Glomerular visceral epithelial cell (primary cell): ENCODE results near the gene NFKB1.

Source experiments
- DNase-seq: peaks from one replicate; pipeline ENCODE4 v3.0.0-alpha.2; 2016; ENCODE audit errors: extremely low spot score

NFKB1 gene

DNA sequence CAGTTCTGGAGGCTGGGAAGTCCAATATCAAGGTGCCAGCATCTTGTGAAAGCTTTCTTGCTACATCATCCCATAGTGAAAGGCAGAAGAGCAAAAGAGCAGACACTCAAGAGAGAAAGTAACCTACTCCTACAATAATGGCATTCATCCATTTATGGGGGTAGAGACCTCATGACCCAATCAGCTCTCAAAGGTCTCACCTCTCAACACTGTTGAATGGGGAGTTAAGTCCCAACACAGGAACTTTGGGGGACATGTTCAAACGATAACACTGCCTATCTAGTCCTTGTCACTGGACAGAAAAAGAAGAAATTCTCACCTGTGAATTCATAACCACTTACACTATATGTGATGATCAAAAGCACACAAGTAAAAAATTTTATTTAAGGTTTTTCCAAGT is 6.6 kb upstream of the NFKB1 start:
- no peak for DNase-seq

DNA sequence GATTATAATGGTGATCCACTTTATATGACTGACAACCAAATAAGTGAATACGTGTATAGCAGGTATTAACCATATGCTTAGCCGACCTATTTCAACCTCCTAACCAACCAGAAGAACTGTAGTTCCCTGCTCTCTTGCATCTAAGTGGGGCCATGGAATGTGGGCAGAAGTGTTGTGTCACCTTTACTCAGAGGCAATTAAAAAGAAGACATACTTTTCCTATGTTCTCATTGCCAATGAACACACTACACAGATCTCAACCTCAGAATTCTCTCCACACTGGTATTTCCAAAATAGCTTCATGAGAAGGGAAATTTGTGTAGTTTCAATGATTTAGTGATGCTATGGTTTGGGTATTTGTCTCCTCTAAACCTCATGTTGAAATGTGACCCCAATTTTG is 3.2 kb upstream of the NFKB1 start:
- DNase-seq: no peak

DNA sequence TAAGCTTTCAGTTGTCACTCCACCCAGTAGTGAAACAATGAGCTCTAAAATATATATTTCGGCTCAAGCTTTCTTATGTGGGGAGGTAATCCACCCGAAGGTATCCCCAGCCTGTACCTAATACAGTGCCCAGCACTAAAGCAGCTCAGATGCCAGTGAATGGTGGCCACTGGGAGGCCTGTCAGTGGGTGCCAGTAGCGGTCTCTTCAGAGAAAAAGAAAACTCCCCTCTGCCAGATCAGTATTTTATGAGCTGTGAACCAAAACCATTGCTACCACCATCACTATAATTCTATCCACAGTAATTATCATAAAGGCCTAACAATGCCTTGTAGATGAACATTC is 835 bp upstream of the NFKB1 start:
- peak; percentile 42 for DNase-seq

DNA sequence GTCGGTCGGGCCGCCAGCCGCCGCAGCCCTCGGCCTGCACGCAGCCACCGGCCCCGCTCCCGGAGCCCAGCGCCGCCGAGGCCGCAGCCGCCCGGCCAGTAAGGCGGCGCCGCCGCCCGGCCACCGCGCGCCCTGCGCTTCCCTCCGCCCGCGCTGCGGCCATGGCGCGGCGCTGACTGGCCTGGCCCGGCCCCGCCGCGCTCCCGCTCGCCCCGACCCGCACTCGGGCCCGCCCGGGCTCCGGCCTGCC is 213 bp downstream of the NFKB1 start:
- DNase-seq: no peak

DNA sequence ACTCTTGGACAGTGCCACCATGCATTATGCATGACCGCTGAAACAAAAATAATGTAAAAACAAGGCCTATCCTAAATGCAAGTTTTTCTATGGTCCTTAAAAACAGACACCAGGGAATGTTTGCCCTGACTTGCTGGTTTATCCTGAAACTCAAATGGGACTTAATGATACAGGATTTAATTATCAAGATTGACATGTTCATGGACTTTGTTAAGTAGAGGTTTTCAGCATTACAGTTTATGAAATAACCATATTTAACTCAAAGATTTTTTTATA is 1.3 kb downstream of the NFKB1 start:
- DNase-seq: no peak

DNA sequence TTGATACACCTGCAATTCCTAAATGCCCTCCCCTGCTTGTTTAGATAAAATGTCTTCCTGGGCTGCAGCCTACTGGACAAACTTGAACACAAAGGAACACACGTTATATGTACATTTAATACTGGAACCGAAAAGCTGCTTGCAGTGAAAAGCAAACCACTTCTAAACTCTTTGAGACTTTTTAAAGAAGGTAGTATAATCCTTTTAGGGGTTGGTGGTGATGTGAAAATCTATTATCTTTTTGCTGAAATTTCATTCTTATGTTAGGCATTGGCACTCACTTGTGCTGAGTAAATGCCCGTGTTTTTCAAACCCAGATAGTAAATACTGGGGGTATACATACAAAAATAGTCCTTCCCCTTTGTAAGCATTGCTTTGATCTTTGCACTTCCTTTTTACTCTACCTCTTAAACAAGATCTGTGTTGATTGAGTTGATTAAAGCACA is 2.2 kb downstream of the NFKB1 start:
- no peak for DNase-seq

DNA sequence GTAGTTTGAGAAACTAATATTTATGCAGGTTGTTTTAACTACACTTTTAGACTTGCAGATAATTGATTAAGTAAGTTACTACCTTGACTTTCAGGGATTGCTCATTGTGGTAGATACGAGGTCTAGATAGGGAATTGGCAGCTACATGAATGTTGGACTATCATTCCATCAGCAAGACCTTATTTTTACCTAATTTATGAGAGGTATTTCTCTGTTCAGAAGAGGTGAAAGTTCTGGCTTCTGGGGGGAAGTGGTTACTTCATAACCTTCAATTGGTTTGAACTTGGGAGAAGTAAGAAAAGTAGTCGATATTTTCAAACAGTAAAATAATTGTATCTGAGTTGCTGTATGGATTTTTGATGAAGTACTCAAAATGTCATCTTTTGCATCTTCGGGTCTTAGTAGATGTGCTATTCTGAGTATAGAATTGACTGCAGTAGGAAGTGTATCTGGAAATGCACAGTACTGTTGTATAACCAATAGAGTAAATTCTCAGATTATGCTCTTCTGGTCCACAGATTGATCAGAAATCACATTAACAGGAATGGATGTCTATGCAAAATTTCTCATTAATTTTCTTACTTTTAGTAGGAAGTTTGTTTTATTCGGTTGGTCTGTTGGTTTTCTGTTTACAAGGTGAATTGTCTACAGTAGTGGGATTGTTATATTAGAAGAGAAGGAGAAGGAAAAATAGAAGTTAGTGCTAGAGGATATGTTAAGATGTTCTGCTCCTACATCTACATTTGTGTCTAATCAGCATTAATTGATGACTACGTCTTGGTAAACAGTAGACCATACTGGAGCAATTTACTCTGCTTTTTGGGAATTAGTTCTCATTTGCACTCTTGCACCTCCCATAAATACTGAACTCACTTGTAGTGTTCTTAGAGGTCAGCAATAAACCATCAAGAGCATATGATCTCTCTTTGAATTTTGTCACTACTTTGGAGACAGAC is 3.0 kb downstream of the NFKB1 start:
- no peak for DNase-seq

DNA sequence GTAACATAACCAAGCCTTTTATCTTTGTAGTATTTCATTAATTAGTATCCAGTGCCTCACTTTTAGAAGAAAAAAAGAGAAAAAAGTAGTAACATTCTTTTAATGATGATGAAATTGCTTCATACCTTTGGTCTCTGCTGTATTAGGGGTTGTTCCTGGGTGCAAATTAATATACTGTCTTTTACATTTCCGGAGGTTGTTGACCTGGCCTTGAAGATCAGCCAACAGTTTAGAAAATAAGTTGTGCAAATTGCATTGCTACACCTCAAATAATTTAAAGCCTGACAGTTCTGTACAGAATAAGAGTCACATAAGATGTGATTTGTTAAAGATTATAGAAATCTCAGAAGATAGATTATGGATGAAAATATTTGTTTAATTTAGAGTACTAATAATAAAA is 3.8 kb downstream of the NFKB1 start:
- no peak for DNase-seq

DNA sequence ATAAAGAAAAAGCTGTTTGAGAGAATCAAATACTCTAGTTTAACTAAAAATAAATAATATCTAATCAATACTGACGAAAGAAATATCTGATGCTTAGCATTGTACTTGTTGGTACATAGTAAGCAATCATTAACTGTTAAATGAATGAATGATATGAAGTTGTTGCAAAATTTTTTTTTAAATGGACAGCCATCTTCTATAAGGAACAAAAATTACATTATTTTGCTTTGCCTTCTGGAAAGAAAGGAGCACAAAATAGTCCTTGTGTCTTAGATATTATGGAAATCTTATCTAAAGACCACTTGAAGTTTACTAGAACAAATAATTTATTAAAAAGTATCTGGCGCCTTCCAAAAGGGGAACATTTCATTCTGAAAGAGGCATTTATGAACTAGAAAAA is 4.5 kb downstream of the NFKB1 start:
- DNase-seq: no peak

DNA sequence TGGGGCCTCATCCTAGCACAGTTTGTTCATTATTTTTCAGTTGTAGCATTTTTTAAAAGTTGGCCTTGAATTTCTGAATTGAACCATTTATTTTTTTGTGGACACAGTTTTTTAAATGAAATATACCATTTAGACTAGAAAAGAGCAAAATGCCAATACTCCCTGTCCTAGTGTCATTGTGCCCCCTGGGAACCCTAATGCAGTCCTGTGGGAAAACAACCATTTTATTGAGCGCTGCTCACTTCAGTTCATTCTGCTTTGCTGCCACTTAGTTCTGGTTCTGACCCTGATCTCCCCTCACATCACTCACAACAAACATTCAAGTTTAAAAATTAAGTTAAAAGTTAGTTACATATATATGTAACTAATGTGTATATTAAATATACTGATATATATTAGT is 5.4 kb downstream of the NFKB1 start:
- DNase-seq: no peak

DNA sequence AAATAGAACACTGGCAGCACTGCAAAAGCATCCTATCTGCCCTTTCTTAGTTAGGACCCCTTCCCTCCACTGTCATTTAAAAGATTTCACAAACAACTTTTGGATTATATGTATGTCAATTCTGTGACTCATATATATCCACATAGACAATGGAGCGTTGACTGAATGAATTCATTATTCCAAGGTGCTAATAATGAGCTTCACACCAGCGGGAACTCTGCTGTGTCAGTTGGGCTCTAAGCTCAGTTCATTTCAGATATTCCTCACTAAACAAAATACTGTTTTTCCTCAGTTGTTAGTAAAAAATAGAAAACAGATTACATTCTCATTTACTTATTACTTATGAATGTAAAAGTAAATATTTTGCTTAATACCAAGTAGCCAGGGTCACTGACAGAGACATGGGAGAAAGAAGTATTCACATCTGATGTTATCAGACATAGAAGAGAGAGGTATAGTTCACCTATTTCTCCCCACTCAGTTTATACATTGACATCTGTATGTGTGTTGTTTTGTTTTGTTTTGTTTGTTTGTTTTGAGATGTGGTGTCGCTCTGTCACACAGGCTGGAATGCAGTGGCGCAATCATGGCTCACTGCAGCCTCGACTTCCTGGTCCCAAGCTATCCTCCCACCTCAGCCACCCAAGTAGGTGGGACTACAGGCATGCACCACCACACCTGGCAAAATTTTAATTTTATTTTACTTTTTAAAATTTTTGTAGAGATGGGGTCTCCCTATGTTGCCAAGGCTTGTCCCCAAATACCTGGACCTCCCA is 10.9 kb downstream of the NFKB1 start:
- DNase-seq: no peak

DNA sequence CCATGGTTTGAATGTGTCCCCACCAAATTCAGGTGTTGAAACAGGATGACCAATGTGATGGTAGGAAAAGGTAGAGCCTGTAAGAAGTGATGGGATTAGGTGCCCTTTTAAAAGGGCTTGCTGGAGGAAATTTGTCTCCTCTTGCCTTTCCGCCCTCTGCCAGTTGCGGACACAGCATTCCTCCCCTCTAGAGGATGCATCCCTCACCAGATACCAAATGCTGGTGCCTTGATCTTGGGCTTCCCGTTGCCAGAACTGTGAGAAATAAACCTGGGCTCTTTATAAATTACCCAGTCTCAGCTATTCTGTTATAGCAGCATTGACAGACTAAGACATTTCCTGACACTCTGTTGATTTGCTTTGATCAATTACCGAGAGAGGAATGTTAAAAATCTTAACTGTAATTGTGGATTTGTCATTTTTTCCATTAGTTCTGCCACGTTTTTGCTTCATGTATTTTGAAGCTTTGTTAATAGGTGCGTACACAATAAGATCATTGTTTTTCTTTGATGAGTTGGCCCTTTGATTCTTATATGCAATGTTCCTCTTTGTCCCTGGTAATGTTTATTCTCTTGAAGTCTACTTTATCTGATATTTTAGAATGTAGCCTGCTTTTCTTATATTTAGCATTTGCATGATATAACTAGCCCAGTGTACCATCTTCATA is 13.3 kb downstream of the NFKB1 start:
- no peak for DNase-seq

DNA sequence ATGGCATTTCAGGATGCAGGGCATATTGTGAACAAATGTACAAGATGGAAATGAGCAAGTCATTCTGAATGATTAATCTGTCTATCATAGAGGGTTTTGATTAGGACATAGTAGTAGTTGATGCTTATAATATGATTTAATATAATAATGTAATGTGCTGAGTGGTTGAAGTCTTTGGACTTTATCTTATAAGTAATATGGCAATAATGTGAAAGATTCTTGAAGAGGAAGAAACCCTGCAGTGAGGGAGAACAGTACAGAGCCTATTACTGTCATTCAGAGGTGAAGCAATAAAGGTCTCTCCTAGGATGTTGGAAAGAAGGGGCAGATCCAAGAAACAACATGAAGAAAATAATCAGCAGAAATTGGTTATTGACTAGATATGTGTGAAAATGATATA is 16.6 kb downstream of the NFKB1 start:
- DNase-seq: no peak

DNA sequence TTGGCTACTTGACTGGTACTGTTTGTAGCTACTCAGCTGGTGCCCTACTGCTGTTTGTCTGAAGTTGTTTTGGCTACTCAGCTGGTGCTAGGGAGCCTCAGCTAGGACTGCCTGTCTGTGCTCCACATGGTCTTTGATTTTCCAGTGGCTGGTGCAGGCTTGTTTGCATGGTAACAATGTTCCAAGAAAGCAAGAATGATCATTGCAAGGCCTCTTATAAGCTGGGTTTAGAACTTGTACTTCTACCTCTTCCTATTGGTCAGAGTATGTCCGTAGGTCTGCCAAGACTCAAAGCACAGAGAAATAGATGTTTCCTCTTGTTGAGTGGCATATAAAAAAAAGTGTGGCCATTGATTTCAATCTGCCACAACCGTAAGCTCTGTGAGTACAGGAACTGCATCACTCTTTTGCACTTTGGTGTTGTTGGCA is 17.6 kb downstream of the NFKB1 start:
- DNase-seq: no peak

DNA sequence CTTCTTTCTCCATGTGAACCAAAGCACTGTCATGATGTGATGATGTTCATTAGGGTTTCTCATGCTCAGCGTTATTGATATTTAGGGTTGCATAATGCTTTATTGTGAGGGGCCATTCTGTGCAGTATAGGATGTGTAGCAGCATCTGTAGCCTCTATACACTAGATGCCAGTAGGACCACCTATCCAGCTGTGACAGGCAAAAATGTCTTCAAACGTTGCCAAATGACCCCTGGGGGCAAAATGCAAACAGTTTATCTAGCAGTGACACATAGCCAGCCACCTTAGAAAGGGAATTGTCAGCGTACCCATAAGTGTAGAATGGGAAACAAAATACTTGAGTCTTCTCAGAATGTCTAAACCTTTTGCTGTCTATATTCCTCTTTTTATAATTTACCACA is 18.8 kb downstream of the NFKB1 start:
- no peak for DNase-seq

DNA sequence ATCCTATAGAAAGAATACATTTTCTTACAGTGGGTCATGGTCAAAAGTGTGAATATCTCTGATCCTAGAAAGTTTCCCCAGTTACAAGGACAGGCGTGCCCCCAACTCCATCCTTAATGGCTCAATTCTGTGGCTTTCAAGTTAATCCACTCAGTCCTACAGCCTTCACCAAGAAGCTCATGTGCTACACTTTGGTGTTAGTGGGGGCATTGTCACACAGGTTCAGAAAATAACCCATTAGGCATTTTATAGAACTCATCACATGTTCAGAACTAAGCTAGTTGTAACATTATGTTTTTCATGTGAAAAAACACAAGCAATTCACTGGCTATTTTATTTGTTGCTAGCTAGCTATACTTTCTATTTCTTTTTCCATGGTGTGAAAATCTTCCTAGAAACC is 20.4 kb downstream of the NFKB1 start:
- DNase-seq: no peak

DNA sequence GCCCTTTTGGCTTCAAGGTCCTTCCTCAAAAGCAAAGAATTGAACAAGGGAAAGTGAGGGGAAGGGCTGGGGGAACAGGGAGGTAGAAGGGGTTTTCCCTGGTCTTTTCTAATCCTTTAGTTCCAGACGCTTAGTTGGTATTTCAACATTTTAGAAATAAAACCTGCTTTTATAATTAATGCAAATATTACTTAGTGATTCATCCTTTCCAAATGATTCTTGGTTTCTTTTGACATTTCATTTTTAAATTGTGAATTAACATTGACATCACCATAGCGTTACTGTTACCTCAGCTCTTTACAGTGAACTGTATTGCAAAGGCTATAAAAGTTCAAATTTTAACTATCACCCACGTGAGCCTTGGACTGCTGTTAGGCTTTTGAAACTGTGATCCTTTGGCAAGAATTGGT is 20.9 kb downstream of the NFKB1 start:
- DNase-seq: no peak

DNA sequence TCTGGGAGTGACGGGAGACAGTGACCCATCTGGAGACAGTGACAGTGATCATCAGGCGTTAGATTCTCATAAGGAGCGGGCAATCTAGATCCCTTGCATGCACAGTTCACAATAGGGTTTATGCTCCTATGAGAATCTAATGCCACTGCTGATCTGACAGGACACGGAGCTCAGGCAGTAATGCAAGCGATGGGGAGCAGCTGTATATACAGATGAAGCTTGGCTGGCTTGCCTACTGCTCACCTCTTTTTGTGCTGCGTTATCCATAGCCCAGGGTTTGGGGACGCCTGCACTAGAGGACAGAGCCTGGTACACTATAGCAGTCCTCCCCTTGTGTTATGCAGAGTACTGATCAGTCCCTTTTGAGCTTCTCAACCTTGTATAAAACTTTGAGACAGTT is 23.5 kb downstream of the NFKB1 start:
- no peak for DNase-seq

DNA sequence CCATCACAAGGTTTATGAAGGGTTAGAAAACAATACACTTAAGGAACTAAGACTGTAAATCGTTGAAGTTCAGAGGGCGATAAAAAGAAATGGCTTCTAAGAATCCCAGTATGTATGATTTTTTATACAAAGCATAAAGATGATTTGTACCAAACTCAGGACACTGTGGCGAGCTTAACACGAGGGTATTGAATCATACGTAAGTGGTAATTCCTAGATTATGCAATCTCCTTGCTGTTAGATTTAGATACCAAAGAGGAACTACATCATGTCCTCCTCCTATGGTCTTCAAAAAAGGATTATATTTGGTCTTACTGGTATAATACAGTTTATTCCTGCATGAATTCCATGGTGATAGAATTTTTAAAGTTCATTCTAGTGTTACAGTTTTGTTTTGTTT is 23.9 kb downstream of the NFKB1 start:
- no peak for DNase-seq

DNA sequence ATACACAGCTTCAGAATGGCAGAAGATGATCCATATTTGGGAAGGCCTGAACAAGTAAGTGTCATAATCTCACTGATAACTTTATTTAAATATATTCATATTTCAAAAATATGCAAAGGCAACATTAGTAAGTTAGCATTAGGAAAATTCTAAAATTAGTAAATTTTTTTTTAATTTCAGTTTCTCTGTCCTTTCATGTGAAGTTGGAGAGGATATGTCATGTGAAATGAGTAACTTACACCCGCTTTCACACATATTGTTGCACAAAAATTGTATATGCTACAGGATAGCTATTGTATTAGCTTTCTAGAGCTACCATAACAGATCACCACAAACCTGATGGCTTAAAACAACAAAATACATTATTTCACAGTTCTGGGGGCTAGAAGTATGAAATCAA is 24.3 kb downstream of the NFKB1 start:
- DNase-seq: no peak

DNA sequence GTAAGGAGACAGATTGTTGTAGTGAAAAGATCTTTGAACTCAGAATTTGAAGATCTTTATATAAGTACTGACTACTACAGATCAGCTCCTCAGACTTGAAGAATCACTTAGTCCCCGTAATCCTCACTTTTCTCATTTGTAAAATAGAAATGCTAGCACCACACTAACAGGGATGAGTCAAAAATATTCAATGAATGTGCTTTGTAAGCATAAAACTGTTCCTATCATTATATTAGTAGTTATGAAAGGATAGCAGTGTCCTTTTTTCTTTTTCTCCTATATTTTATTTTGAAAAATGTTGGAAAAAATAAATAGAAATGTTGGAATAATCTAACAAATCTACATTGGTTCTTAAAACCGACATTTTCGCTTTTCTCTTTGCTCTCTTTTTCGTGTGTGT is 25.4 kb downstream of the NFKB1 start:
- no peak for DNase-seq

DNA sequence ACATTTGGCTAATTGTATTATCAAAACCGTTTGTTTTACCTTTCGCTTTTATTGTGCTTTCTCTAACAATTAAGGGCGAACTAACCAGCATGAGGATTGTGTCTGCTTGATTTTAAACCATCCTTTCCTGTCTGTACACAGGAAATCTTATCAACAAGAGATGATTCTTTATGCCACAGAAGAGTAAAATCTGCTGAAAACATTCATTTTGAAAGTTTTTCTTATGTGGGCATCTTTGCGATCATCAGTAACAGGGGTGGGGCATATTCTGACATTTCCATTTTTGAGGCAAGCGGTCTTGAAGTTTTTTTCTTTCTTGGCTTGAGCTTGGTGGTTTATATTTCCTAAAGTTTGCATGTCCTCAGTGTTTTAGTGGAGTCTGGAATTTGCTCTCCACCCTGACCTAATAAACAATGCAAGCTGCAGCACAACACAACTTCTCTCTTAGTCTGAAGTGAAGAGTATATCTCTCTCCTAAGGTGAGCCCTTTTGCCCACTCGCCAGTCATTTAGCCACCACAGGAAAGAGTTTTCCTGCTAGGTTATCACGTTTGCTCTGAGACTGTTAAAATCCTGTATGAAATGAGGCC is 26.6 kb downstream of the NFKB1 start:
- no peak for DNase-seq

DNA sequence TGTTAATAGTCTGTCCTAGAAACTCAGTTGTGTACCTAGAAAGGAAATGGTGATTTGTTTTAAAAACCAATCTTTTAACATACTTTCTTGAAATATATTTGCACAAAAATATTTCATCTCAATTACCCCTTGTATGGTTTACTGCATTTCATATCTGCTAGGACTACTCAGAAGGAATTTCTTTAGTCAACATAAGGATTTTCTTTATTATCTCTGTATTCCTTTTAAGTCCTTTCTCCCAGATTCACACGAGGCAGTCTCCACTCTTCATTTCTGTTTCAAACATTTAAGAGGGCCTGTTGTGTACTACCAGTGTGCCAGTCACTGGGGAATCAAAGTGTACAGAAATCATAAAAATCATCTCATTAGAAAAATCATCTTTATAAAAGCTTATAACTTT is 28.8 kb downstream of the NFKB1 start:
- DNase-seq: no peak
